HG03354 (cell line): ENCODE data around the gene ASCL5.

Source experiments
- ATAC-seq: cut with Tn5 transposase; IDR thresholded peaks from one replicate; pipeline ENCODE4 v1.9.1; 2021; ENCODE audit warnings: mild to moderate bottlenecking; ENCODE audit not compliant: unreplicated experiment, poor library complexity, severe bottlenecking

Gene ASCL5

GRCh38 chr1:201154389-201155165, 27.6 kb upstream of the ASCL5 start, which contains the start of gene TMEM9:
Gene TMEM9 (minus strand): TSS chr1:201154474. CDS start chr1:201153923, 551 bp downstream.
- ATAC-seq = peak; percentile 97

GRCh38 chr1:201153474-201154388, 26.7 kb upstream of the ASCL5 start:
- ATAC-seq = peak; percentile 82

- ATAC-seq = no peak
These were observed 22.4 kb upstream of the ASCL5 start for GRCh38 chr1:201149400-201149799.

GRCh38 chr1:201147396-201148015, 20.5 kb upstream of the ASCL5 start:
- ATAC-seq = no peak

GRCh38 chr1:201146626-201147390, 19.8 kb upstream of the ASCL5 start:
- no peak for ATAC-seq

- no peak for ATAC-seq
These were observed 18.8 kb upstream of the ASCL5 start for GRCh38 chr1:201145816-201146215.

GRCh38 chr1:201145132-201145531, 18.1 kb upstream of the ASCL5 start:
- no peak for ATAC-seq

- no peak for ATAC-seq
These were observed 17.7 kb upstream of the ASCL5 start for GRCh38 chr1:201144701-201145100.

GRCh38 chr1:201143726-201144635, 17.0 kb upstream of the ASCL5 start:
- ATAC-seq = no peak

- no peak for ATAC-seq
These were observed 16.1 kb upstream of the ASCL5 start for GRCh38 chr1:201142849-201143725.

GRCh38 chr1:201142011-201142848, 15.2 kb upstream of the ASCL5 start:
- no peak for ATAC-seq

- ATAC-seq = no peak
These were observed 14.4 kb upstream of the ASCL5 start for GRCh38 chr1:201141418-201141817.

GRCh38 chr1:201140941-201141260, 13.9 kb upstream of the ASCL5 start:
- no peak for ATAC-seq

- no peak for ATAC-seq
These were observed 13.4 kb upstream of the ASCL5 start for GRCh38 chr1:201140235-201140940.

GRCh38 chr1:201139756-201140155, 12.8 kb upstream of the ASCL5 start:
- ATAC-seq = no peak

- ATAC-seq = no peak
These were observed 12.3 kb upstream of the ASCL5 start for GRCh38 chr1:201139306-201139705.
